Measurements from ENCODE around the gene TRIM15.

DNA sequence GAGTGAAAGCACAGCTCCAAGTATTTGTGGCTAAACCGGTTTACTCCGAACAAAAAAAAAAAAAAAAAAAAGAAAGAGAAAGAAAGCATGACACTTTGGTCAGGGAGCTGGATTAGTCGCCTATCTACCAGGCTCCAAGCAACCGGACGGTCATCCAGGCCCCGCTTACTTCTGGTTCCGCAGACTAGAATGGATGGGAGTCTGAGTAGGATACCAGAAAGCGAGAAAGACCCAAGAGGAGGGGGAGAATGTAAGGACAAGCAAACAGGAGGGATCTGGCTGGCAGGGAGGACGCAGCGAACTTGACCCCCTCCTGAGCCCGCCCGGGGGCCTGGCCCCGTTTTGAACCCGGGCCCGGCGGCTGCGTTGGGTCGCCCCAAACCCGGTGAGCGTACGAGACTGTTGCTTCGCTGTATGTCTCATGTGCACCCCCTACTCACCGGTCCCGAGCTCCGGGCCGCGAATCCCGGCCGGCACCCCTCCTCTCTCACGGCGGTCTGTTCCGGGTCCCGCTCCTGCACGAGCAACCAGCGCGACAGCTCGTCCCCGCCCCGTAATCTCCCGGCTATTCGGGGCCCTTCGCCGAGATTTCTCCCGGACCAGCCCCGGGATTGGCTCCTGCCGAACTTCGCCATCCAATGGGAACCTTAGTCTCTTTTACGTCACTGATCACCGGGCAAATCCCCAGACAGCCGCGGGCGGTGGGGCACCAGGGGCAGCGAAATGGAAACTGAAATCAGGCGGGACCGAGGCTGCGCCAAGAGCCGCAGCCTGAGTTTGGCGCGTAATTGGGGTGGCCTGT is 49.7 kb downstream of the TRIM15 start, which contains the start of gene TRIM26:
- TF ChIP-seq CTCF (IDR thresholded peaks at IDR 0.05) = no peak
- TF ChIP-seq POLR2A (IDR thresholded peaks at IDR 0.05) = peak; percentile 99
